AG04450 (cell line): ENCODE data around the gene CNOT6. TPM values are rescaled to one million over a fixed set of nuclear protein-coding genes. Genes with fewer than 3 reads are reported as not detected.

Source experiments
- CTCF ChIA-PET: fragments of 300-600, 350-600 bp; formaldehyde crosslinking; extraction: SDS; loops from one replicate; lab custom pipeline; 2022; ENCODE audit warnings: antibody characterized with exemption, inconsistent platforms; lab: Charles Lee
- POLR2A ChIA-PET: fragments of 350-600 bp; formaldehyde crosslinking; extraction: SDS; loops from one replicate; lab custom pipeline; 2021; ENCODE audit warnings: antibody characterized with exemption, inconsistent platforms; lab: Yijun Ruan, JAX
- DNase-seq: peaks from one replicate; pipeline ENCODE4 v3.0.0-alpha.2; 2011; ENCODE audit warnings: low read depth, low spot score
- H3K27ac ChIP-seq: one replicate; pipeline ENCODE4 v1.5.1; 2012; ENCODE audit warnings: low read depth, low read length, control low read depth
- H3K27me3 ChIP-seq: one replicate; pipeline ENCODE4 v1.6.0; 2012; ENCODE audit warnings: low read length; ENCODE audit not compliant: control insufficient read depth, insufficient read depth
- H3K4me3 ChIP-seq: 2 replicates; pipeline ENCODE4 v1.5.1; 2011; ENCODE audit warnings: mild to moderate bottlenecking, low read depth, low read length, control low read depth
- H3K9me3 ChIP-seq: 2 replicates; pipeline ENCODE4 v1.5.1; 2012; ENCODE audit warnings: low read length; ENCODE audit not compliant: control insufficient read depth, insufficient read depth
- CTCF ChIP-seq: IDR thresholded peaks from 2 replicates; pipeline ENCODE4 v1.5.1; 2011; ENCODE audit warnings: low read depth, low read length, control low read depth, inconsistent platforms
- polyA plus RNA-seq: library from polyadenylated mRNA; depleted of rRNA; stranded (reverse); fragments of >200 nt; gene quantifications from 2 replicates; pipeline ENCODE4 v1.2.3, GENCODE V29; 2011

The CNOT6 gene
- polyA plus RNA-seq, 1 experiment: 21.5 TPM

GRCh38 chr5:180595381-180596114, 101.4 kb downstream of the CNOT6 start:
- TF ChIP-seq CTCF: no peak
- ChIA-PET CTCF (no interaction called here), POLR2A (no interaction called here)
- Histone ChIP-seq H3K4me3 (no peak overlapping the region), H3K27me3 (peaks cover 16% of the 10 kb centered on the region), H3K27ac (no peak overlapping the region), H3K9me3 (no peaks in the 10 kb centered on the region; the same call in 1 of the 2 replicates)
- DNase-seq: no peak

DNA sequence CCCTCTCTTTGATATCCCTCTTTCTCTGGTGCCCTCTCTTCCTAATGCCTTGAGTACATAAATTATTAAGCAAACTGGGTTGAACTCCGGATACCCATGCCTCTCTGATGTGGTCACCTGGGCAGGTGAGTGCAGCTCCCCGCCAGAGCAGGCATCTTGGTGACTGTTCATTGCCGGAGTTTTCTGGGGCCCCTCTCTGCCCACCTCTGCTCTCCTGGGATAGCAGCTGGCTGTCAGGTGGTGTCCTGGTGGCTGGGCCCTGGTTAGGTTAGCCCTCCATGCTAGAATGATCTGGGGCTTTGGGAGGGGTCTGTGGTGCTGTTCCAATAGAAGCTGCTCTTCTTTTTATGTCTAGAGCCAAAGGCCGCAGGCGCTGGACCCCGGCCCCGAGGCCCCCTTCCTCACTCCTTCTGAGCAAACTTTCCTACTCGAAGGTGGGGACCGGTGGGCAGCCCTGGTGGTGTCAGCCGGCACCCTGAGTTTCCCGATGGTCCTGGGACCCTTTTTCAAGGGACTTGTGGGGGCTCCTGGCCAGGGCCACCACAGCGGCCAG, 102.0 kb downstream of the CNOT6 start:
- CTCF ChIA-PET: no interaction called here
- Histone ChIP-seq H3K27me3 (peaks cover 14% of the 10 kb centered on the region), H3K4me3 (no peak overlapping the region), H3K27ac (no peak overlapping the region), H3K9me3 (no peaks in the 10 kb centered on the region; the same call in 1 of the 2 replicates)
- POLR2A ChIA-PET: no interaction called here
- no peak for DNase-seq
- no peak for TF ChIP-seq CTCF

DNA sequence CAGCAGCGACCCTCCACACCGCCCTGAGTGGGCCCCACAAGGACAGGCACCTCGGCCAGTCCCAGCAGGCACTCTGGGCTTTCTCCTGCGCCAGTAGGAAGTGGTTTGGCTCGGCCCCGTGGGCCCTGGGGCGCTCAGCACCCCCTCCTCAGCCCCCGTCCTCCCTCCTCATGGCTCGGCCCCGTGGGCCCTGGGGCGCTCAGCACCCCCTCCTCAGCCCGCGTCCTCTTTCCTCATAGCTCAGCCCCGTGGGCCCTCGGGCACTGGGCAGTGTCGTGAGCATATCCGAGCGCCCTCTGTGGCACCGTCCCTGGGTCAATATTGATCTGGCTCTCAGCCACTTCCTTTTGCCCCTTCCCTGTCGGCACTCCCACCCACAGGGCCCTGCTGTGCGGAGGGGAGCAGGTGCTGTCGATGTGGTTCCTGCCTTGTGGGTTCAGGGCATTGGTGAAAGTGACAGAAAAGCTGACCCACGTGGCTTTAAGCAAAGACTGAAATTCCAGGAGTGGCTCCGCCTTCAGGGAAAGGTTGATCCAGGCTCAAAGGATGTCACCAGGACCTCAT, 102.6 kb downstream of the CNOT6 start:
- H3K27ac ChIP-seq: no peak overlapping the region
- no peak for TF ChIP-seq CTCF
- peaks cover 13% of the 10 kb centered on the region for H3K27me3 ChIP-seq
- ChIA-PET POLR2A (no interaction called here), CTCF (no interaction called here)
- H3K9me3 ChIP-seq: no peaks in the 10 kb centered on the region; the same call in 1 of the 2 replicates
- H3K4me3 ChIP-seq: no peak overlapping the region
- no peak for DNase-seq

DNA sequence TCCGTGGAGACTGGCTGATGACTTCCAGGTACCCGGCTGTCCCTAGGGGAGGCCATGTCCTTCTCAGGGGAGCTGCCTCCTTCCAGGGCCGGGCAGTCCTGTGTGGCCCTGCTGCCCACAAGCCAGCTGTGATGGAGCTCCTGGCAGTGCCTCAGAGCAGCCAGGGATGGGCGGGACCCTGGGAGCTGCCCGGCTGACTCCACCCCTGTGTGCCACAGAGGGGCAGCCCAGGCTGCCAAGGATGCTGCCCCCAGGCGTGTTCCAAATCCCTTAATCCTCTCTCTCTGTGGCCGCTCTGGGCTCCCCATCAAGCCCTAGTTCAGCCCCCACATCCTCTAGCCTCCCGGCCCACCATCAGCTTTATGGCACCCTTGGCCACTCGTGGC, 104.1 kb downstream of the CNOT6 start:
- CTCF ChIA-PET: interaction anchor here (1.0 kb wide), 1 partner anchor 21 kb away, joined by 4 read pairs; no protein-coding TSS in a partner anchor

More for the DNA sequence above, 104.1 kb downstream of the CNOT6 start:
- TF ChIP-seq CTCF: no peak
- H3K4me3 ChIP-seq: no peak overlapping the region
- POLR2A ChIA-PET: no interaction called here
- H3K27me3 ChIP-seq: peaks cover 9% of the 10 kb centered on the region
- H3K27ac ChIP-seq: no peak overlapping the region
- no peak for DNase-seq
- H3K9me3 ChIP-seq: no peaks in the 10 kb centered on the region; the same call in 1 of the 2 replicates
